GM19438 (cell line): ENCODE measurements around the gene ADCYAP1R1.

Source experiments
- ATAC-seq: cut with Tn5 transposase; IDR thresholded peaks from one replicate; pipeline ENCODE4 v1.9.1; 2021; ENCODE audit warnings: low read depth; ENCODE audit not compliant: unreplicated experiment

The ADCYAP1R1 gene

DNA sequence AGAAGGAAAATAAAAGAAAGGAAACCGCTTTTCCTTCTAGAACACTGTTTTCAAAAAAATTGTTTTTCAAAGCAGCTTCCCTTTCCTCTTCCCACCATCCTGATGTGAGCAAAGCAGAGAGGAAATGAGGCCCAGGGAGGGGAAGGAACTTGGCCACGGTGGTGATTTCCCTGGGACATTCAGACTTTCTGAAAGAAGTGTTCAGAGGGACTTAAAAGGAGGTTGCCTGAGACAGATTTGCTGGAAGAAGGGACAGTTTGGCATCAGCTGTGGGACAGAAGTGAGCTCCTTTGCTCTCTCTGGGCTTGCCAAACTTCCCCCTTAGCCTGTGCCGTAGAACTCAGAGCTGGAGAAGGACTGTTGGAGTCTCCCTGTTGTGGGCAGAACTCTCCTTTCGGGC is 30.3 kb downstream of the ADCYAP1R1 start:
- ATAC-seq = no peak

DNA sequence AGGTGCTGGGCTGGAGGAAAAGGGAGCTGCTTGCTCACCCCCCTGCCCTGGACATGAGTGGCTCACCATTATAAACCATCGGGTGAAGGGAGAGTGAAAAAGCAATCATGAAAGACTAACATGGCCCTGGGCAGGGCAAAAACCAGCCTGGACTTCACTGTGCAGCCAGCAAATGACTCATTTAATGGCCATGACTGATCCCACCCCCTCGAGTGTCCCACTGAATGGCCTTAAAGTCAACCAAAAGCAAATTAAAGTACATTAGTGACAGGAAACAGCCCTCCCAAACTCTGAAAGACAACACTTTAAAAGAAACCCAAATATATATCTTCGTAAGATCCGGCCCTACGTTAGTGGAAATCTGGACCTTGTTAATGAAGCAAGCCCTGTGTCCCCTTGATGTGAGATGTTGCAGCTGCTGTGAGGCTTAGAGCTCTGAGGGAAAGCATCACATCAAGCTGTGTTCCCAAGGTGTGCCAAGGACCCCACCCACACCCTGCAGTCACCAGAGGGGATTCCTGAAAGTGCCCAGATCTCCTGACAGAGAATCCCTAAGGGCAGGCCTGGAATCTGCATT is 31.2 kb downstream of the ADCYAP1R1 start:
- no peak for ATAC-seq

DNA sequence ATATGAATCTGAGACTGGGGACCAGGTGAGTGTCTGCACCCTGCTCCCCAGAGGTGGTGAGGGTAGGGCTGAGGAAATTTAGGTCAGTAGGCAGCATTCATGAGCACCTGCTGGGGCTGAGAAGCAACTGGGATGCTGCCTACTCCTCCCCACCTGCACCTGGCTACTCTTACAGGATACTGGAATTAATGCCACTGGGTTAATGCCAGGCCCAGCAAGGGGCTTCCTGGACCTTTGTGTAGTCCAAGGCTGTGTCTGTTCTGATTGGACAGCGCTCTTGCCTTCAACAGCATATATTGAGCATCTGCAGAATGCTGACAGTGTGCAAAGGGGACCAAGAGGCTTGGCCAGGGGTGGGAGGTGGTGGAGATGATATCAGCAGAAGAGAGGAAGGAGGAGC is 32.1 kb downstream of the ADCYAP1R1 start:
- no peak for ATAC-seq

DNA sequence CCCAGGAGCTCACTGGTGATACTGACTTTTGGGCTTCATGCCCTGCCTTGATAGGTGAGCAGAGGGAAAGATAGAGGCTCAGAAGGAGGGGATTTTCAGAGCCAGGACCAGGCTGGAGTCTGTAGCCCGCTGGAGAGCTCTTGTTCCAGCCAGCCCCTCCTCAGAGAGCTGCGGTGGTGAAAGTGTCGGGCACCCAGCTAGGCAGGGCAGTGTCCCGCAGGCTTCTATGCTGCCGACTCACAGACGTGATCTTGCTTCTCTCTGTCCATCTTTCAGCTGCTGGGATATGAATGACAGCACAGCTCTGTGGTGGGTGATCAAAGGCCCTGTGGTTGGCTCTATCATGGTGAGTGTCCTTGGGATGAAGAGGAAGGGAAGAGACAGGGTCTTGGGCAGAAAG is 35.2 kb downstream of the ADCYAP1R1 start:
- no peak for ATAC-seq

DNA sequence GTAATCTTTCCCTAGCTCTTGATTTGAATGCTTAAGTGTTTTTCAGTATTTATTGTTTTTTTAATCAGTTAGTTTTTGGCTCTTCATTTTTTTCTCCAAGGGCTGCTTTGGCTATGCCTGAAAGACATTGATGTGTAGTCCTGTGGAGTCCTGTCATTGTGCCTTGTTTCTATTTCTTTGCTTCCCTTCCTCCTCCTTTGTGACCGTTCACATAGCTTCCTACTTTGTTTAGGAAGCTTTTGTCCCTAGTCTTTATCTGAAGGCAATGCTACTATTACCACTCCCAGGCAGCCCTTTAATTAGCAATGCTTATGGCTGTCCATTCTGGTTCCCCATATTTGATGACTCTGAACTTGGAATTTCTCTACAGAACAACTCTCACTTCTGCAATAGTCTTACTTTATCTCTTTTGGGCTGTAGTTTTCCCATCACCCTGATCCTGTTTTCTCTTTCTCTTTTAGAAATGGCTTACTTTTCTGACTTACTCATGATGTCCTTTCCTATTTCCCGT is 39.9 kb downstream of the ADCYAP1R1 start:
- ATAC-seq = no peak

DNA sequence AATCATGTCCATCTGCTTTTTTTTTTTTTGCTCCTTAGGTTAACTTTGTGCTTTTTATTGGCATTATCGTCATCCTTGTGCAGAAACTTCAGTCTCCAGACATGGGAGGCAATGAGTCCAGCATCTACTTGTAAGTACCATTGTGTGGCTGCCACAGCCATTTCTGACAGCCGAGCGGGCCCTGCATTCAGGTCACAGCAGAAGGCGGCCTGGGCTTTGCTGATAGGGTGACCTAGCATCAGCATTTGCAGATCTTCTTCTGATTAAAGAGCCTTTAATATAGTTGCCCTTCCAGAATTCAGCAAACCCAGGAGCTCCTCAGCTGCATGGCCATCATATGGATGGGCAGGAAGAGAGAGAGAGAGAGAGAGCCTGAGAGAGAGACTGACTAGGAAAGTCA is 40.5 kb downstream of the ADCYAP1R1 start:
- no peak for ATAC-seq

DNA sequence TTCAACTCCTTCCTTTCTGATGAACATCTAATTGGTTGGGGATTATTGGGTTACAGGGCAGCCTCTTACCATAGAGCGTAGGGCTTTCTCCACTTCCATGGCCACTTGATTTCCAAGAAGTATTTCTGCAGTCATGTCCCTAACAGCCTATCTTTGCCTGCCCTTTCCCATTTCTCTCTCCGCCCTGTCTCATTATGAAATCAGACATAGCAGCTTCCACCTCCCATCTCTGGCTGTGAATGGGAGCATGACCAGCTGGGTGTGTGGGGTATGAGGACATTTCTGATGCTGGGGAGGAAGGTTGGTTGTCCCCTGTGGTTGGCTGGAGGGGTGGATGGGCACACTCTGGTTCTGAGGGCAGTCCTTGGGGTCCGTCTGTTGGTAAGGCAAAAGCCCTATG is 41.2 kb downstream of the ADCYAP1R1 start:
- ATAC-seq = no peak

DNA sequence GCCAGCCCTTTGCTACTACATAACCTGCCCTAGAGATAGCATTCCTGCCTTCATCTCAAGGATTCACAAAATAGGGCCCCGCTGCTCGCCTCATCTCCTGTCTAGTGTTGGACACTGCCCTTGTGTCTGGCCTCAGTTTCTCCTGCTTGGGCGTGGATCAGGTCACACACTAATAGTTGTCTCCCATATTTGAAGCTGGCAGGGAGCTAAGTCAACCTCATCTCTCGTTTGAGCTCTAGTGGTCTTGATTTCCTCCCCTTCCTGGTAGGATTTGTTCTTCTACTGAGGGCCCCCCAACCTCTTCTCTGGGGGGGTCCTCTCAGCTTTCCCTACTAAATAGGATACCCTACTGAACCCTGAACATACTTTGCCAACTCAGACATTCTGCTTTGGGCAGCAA is 42.2 kb downstream of the ADCYAP1R1 start:
- no peak for ATAC-seq

DNA sequence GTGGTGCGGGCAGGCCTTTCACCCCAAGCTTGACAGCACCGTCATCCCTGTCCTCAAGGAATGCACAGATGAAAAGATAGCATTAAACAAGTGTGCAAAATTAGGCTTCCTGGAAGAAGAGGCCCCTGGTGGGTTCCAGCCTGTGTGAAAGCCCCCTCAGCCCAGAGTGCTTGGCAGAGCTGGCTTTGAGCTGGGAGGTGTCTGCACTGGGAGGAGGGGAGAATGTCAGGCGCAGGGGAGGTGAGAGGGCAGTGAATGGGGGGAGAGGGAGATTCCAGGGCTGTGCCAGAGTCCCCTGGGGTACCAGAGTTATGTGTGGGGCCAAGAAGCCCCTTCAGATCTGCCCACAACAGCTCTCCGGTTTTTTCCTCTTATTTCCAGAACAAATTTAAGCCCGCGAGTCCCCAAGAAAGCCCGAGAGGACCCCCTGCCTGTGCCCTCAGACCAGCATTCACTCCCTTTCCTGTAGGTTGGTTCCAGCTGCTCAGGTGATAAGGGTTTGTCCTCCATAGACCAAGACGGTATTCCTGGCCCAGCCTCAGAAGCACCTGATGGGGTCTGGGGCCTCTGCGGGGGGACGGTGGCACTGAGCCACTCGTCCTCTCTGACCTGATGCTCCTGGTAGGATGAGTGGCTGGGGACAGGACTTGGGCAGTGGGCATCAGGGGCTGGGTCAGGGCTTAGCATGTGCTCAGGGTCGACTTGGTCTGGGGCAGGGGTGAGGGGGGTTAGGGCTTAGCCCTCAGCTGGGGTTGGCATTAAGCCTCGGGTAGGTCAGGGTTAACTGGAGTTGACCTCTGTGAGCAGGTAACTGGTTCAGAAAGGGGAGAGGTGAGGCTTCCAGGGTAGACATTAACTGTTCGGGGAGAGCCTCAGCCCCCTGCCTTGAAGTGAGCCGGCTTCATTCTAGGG is 43.4 kb downstream of the ADCYAP1R1 start:
- no peak for ATAC-seq

DNA sequence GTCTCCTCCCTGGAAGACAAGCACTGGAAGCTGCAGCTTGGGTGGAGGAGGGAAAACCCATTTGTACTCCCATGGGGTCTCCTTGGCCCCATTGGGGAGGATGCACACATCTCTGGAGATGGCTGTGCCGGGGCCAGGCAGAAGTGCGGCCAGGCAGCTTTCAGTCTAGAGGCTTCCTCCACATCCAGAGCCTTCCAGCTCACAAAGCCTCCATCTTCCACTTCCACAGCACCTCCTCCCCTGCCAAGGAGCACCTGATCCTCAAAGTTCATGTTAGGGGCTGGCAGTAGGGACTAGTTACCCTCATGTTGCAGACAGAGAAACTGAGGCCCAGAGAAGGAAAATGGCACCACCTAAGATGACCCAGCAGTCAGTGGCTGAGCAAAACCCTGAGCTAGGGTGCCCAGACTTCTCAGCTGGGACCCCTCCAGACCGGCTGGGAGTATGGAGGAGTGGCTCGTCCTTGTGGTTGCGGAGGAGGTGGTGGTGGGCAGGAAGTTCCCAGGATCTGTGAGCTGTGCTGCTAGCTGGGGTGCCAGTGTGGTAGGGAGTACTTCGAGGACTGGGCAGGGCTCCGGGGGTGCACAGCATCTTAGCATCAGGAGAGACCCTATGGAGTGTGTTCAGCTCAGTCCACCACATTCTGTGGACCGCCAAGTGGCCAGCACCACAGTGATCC is 44.2 kb downstream of the ADCYAP1R1 start:
- no peak for ATAC-seq

DNA sequence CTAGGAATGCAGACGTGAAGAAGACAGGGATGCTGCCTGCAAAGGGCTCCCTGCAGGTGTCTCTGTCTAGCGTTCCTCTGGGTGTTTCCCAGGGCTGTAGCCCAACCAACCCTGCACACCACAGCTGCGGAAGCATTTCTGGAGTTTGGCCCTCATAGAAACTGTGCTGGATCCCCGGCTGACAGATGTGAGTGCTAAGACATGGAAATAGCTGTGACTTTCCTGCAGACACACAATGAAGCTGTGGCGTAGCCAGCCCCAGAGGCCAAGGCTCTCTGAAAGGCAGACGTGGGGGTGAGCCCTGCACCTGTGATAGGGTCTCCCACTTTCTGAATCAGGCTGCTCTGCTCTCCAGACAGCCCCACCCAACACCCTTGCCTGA is 44.8 kb downstream of the ADCYAP1R1 start:
- ATAC-seq = no peak

DNA sequence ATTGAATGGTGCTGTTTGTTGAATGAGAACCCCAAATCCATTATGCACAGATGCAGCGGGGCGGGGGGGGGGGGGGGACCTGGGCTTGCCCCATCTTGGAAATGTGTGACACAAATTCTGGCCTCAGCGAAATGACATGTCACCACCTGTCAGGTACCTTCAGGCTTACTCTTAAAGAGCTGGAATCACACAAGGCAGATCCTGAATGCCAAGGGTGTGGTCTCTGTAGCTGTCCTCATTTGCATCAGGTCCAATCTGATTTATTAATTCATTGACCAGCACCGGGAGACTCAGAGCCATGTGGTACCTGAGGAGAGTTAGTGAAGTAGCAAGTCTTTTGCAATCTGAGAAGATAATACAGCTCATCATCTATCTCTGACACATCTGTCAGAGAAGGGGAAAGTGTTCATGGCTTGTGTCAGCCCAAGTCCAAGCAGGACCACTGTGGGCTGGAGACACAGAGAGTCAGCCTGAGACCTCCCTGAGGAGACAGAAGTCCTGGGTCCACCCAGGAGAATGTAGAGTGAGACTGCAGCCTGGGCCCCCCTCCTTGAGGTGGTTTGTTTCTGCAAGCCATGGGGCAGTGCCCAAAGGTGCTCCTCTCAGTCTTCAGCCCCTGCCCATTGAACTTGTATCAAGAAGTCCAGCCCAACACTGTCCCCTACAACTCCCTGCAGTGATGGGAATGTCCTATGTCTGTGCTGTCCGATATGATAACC is 46.7 kb downstream of the ADCYAP1R1 start:
- ATAC-seq = no peak

DNA sequence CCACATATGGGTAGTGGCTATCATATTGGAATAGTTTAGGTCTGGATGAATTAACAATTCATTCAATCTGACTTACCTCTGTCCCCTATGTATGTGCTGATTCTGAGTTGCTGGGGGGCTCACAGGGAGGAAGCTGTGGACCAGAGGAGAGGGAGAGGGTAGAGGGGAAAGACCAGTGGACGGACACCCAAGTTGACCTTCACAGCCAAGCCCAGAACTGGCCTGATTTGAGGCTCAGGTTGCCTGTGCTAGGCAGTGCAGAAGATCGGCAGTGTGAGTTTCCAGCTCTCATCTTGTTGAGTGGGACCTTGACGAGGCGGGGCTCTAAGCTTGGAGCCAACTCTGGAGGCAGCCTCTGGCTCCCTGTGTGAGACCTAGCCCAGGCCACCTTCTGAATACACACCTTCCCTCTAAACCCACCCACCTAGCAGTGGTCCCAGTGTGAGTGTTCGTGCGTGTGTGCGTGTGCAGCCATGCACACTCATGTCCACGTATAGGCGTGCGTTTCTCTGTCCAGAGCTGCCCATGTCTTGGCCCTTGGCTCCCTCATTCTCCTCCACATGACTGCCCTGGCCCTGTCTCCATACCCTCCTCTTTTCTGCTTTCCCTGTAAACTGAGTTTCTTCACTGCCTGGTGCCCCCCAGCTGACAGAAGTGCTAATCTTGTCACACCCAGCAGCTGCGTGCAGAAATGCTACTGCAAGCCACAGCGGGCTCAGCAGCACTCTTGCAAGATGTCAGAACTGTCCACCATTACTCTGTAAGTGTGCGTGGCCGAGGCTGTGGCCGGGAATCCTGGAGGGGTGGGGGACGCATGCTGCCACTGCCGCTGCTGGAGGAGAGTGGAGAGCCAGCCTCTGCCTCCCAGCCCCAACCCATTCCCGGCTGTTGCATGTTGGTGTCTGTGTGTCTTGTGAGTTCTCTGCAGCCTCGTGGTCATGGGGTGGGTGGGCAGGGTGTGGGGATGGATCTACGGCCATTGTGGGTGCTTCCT is 47.6 kb downstream of the ADCYAP1R1 start:
- ATAC-seq = no peak

DNA sequence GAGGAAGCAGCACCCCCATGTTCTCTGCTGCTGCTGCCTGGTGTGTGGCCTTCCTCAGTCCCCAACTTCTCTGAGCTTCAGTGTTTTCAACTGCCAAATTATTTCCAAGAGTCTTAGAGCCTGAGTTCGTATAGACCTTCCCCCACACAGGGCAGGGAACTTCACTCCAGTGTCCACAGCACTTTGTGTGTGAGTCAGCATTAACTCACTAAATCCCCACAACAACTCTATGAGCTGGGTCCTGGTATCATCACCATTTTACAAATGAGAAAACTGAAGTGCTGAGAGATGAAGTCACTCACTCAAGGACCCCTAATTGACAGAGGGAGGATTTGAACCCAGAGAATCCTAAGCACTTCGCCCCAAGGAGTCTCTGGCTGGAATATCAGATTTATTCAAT is 48.3 kb downstream of the ADCYAP1R1 start:
- ATAC-seq = no peak

DNA sequence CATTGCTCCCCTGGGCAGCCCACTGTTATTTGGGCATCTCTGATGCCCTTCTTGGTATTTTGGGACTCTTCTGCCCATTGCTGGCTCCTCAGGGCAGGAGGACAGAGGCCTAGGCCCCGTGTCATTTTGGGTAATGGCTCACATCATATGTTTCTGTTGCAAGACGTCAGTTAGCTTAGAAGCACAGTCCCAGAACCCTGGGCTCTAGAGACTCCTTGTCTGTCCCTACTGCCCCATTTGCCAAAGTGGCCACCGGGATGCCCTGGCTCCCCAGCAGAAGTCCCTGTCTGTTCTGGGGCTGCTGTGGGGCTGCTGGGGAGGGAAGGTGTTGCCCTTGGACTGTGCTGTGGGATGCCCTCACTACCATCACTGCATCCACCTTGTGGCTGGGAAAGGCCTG is 48.8 kb downstream of the ADCYAP1R1 start:
- no peak for ATAC-seq

DNA sequence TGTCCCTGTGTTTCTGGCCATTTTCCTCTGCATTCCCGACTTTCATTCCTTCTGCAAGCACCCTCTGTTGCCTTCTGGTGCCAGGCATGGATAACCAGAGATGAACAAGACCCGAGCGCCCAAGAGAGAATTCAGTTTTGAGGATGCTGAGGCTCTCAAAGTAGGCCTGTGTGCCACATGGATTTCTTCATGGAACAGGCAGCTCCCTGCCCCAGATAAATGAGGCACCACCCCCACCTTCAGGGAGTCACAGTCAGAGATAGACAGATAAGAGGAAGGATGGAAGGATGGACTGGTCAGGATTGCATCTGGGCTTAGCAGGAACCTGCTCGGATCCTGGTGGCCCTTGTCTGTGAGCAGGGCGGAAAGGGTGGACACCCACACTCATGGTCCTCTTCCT is 49.4 kb downstream of the ADCYAP1R1 start:
- ATAC-seq = no peak

DNA sequence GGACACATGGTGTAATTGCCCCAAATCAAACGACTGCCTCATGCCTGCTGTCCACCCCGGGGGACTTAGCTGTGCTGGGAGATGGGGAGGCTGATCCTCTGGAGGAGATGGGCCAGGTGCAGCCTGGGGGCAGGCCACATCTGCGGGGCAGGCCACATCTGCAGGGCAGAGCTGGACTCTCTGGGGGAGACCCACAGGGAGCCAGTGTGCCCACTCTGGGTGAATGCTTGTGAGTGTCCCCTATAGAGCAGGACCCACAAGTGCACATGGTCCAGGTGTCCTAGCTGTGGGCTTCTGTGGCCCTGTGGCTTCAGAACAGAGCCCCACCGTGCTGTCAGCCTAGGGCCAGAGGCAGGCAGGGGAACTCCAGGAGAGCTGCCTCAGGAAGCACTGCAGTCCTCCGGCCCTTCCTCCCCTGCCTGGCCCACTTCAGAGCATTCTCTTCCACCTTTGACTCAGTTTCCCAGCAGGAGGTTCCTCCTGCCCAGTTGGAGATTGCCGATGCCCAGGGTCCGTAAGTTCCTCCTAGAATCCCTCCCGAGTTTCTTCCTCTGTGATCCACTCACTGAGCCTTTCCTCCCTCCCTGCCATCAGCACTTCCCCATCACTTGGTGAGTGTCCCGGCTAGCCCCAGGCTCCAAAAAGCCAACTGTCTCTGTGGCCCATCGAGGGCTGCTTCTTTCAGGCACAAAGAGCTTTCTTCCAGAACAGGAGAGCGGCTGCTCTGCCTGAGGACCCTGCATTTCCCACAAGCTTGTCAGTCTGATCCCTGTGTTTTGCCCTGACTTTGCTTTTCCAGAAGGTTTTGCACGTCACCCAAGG is 50.3 kb downstream of the ADCYAP1R1 start:
- ATAC-seq = no peak

DNA sequence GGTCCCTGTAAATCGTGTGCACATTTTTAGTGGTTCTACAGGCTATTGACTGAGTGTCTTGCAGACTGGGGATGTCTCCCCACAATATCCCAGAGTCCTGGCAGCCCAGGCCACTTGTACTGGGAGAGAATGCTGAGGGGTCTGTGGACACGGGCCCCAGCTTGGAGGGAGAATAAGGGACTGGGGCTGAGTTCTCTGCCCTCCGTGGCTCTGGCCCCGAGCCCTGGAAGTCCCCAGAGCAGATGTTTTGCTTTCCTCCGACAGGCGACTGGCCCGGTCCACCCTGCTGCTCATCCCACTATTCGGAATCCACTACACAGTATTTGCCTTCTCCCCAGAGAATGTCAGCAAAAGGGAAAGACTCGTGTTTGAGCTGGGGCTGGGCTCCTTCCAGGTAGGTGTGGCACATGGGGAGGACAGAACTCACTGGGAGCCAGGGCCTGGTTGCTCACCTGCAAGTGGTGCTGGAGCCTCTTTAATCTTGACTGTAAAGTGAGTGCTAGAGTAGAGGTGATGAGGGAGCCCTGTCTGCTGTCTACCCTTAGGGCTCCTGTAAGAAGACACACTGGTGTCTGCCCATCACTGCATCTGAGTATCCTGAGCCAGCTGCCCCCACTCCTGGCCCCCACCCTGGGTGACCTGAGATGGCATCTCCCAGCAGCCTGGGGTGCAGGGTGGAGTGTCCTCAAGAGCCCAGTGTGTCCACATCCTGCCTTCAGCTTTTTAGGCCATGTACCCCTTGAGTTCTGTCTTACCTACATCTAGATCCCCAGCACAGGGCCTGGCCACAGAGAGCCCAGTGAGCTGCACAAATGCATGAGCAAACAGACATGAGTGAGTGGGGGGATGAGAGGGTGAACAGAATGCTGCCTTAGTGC is 51.1 kb downstream of the ADCYAP1R1 start:
- no peak for ATAC-seq
